HUES64 (cell line): Measurements from ENCODE around the gene KLK13. TPM values are rescaled to one million over a fixed set of nuclear protein-coding genes. Genes with fewer than 3 reads are reported as not detected.

Experiments used
- H3K27ac ChIP-seq: 2 replicates; pipeline ENCODE4 v1.7.0; 2013; ENCODE audit warnings: low read depth, low read length, inconsistent platforms
- H3K27me3 ChIP-seq: 2 replicates; pipeline ENCODE4 v1.6.1; 2013; ENCODE audit warnings: mild to moderate bottlenecking, low read length; ENCODE audit not compliant: insufficient read depth
- H3K36me3 ChIP-seq: 2 replicates; pipeline ENCODE4 v1.6.1; 2013; ENCODE audit warnings: mild to moderate bottlenecking, low read length; ENCODE audit not compliant: insufficient read depth
- H3K4me1 ChIP-seq: 2 replicates; pipeline ENCODE4 v1.6.1; 2013; ENCODE audit warnings: mild to moderate bottlenecking, low read length, moderate library complexity; ENCODE audit not compliant: insufficient read depth
- H3K4me3 ChIP-seq: 2 replicates; pipeline ENCODE4 v1.5.1; 2013; ENCODE audit warnings: mild to moderate bottlenecking, low read length, moderate library complexity
- H3K9ac ChIP-seq: 2 replicates; pipeline ENCODE4 v1.6.1; 2013; ENCODE audit warnings: mild to moderate bottlenecking, low read depth, low read length
- H3K9me3 ChIP-seq: 2 replicates; pipeline ENCODE4 v1.6.1; 2013; ENCODE audit warnings: low read depth, low read length; ENCODE audit not compliant: insufficient read depth
- WGBS: fragments of 150-250, 120-280 bp; methylation state at CpG from one replicate; pipeline ENCODE4 v1.1.7; 2013; ENCODE audit warnings: missing lambda C conversion rate; 5-methylcytosine and 5-hydroxymethylcytosine counted together
- polyA plus RNA-seq, 2 experiments: library from polyadenylated mRNA; stranded (reverse); fragments of 50-300 nt; gene quantifications; one replicate each; pipeline ENCODE4 v1.2.3, GENCODE V29; 2013

Gene KLK13
- polyA plus RNA-seq (2013, experiment 1 of 2) = 2.2 TPM
- 1.5 TPM for polyA plus RNA-seq (2013, experiment 2 of 2)

DNA sequence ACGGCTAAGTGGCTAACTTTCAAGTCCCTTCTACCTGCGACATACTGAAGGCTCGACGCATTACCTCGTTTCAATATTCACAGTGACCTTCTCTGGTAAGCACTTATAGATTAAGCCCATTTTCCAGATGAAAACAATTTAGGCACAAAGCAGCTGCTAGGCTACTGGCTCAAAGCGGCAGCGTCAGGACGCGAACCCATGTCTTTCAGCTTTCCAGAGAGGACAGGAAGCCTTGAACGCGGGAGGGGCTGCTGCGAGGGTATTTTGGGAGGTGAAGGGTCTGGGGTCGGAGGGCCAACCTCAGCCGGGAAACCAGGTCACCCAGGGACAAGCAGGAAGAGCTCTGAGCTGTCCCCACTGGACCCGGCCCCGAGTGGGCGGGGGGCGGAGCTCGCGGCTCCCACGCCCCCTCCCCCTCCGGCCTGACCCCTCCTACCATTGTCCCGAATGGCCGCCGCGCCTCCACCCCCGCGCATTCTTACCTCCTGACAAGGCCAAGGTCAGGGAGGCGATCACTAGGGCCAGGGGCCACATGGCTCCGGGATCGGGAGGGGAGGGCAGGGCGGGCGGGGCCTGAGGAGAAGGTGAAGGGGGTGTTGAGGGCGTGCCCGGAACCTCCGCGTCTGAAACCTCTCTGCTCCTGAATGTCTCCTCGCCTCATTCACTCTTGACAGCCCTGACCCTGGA, at the start of gene KLK13:
Gene KLK13, minus strand, starts transcription at position 559 of the 687 bp plus-strand sequence. Its CDS starts 25 bp downstream, at position 534.
- Histone ChIP-seq H3K9ac (no peak within 1 kb of the TSS; the same call in 1 of the 2 replicates), H3K4me3 (peak within 1 kb of the TSS; percentile 61), H3K9me3 (no peaks in the 10 kb centered on the region), H3K27ac (no peak within 1 kb of the TSS; the same call in 1 of the 2 replicates), H3K27me3 (peaks cover 15% of the 10 kb centered on the region; the same call in 1 of the 2 replicates), H3K36me3 (no peaks in the 10 kb centered on the region), H3K4me1 (peaks cover 5% of the 10 kb centered on the region; the same call in 1 of the 2 replicates)
- WGBS = 16% methylated on average over 35 of the region's 38 CpGs

GRCh38 chr19:51114087-51114729, 49.3 kb upstream of the KLK13 start:
- H3K27me3 ChIP-seq = peaks cover 17% of the 10 kb centered on the region

GRCh38 chr19:51111606-51112005, 46.7 kb upstream of the KLK13 start:
- peaks cover 17% of the 10 kb centered on the region for H3K27me3 ChIP-seq
- H3K9me3 ChIP-seq = no peaks in the 10 kb centered on the region

More at GRCh38 chr19:51114087-51114729, 49.3 kb upstream of the KLK13 start:
- Histone ChIP-seq H3K4me3 (no peak overlapping the region), H3K9me3 (no peaks in the 10 kb centered on the region), H3K27ac (no peak overlapping the region), H3K9ac (no peak overlapping the region), H3K36me3 (no peaks in the 10 kb centered on the region), H3K4me1 (0 out of 2 replicates have a peak, but pooled peaks cover 1% of the 10 kb centered on the region)
- 89% methylated on average over 6 of the region's 6 CpGs for WGBS

GRCh38 chr19:51110666-51110971, 45.7 kb upstream of the KLK13 start:
- no peak overlapping the region for H3K4me3 ChIP-seq
- H3K27me3 ChIP-seq = peaks cover 17% of the 10 kb centered on the region
- H3K9me3 ChIP-seq = no peaks in the 10 kb centered on the region
- no peaks in the 10 kb centered on the region for H3K36me3 ChIP-seq
- no peak overlapping the region for H3K9ac ChIP-seq
- H3K27ac ChIP-seq = no peak overlapping the region
- H3K4me1 ChIP-seq = peaks cover 3% of the 10 kb centered on the region; the same call in 1 of the 2 replicates
- WGBS = 67% methylated on average over 1 of the region's 1 CpG

More at GRCh38 chr19:51111606-51112005, 46.7 kb upstream of the KLK13 start:
- H3K27ac ChIP-seq = no peak overlapping the region
- no peak overlapping the region for H3K4me3 ChIP-seq
- WGBS = 44% methylated on average over 6 of the region's 6 CpGs
- peaks cover 3% of the 10 kb centered on the region; the same call in 1 of the 2 replicates for H3K4me1 ChIP-seq
- H3K9ac ChIP-seq = no peak overlapping the region
- no peaks in the 10 kb centered on the region for H3K36me3 ChIP-seq

- Histone ChIP-seq H3K36me3 (no peaks in the 10 kb centered on the region), H3K9ac (no peak overlapping the region), H3K27ac (no peak overlapping the region), H3K4me1 (peaks cover 3% of the 10 kb centered on the region; the same call in 1 of the 2 replicates), H3K4me3 (peak overlapping the region; percentile 73), H3K9me3 (no peaks in the 10 kb centered on the region), H3K27me3 (peaks cover 17% of the 10 kb centered on the region; the same call in 1 of the 2 replicates)
- whole genome bisulfite sequencing = 5% methylated on average over 15 of the region's 15 CpGs
These were observed 43.9 kb upstream of the KLK13 start for GRCh38 chr19:51108805-51109146.

GRCh38 chr19:51108066-51108804, 43.3 kb upstream of the KLK13 start, which contains the start of gene CTU1:
CTU1 (minus strand) TSS chr19:51108409; CDS start chr19:51104569, 3,840 bp downstream.
- Histone ChIP-seq H3K4me3 (peak within 1 kb of the TSS; percentile 73), H3K27me3 (peaks cover 17% of the 10 kb centered on the region; the same call in 1 of the 2 replicates), H3K9me3 (no peaks in the 10 kb centered on the region), H3K27ac (no peak within 1 kb of the TSS), H3K4me1 (peaks cover 3% of the 10 kb centered on the region; the same call in 1 of the 2 replicates), H3K9ac (peak within 1 kb of the TSS; percentile 67), H3K36me3 (no peaks in the 10 kb centered on the region)
- under 1% methylated on average over 43 of the region's 43 CpGs for WGBS

DNA sequence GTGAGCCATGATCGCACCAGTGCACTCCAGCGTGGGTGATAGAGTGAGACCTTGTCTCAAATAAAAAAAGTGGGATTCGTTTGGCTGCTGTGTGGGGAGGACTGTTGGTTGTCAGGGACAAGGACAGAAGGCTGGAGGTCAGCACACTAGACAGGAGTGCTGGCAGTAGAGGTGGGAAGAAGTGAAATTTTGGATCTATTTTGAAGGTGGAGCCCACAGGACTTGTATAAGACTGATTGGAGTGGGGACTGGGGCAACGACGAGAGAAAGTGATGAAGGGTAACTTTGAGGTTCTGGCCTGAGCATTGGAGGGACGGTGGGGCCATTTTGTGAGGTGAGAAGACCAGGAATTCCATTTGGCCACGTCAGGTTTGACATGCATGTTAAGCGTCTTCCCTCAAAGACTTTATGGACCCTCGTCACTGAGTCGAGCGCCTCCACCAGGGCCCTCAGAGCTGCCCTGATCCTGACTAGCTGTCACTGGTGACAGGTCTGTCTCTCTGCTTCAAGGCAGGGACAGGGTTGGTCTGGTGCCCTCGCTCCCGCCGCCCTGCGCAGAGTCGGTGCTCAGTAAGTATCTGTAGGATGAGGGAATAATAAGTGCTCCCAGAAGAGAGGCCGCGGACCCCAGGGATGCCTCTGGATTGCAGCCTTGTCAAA, 42.6 kb upstream of the KLK13 start:
- WGBS = 24% methylated on average over 18 of the region's 18 CpGs
- Histone ChIP-seq H3K9me3 (no peaks in the 10 kb centered on the region), H3K27me3 (peaks cover 13% of the 10 kb centered on the region; the same call in 1 of the 2 replicates), H3K27ac (no peak overlapping the region), H3K9ac (peak overlapping the region; percentile 67), H3K4me1 (peaks cover 3% of the 10 kb centered on the region; the same call in 1 of the 2 replicates), H3K4me3 (peak overlapping the region; percentile 73), H3K36me3 (peaks cover 6% of the 10 kb centered on the region)

GRCh38 chr19:51103926-51104341, 39.0 kb upstream of the KLK13 start:
- no peak overlapping the region for H3K9ac ChIP-seq

GRCh38 chr19:51102991-51103390, 38.1 kb upstream of the KLK13 start:
- 95% methylated on average over 4 of the region's 7 CpGs for WGBS
- Histone ChIP-seq H3K36me3 (peaks cover 19% of the 10 kb centered on the region), H3K9me3 (no peaks in the 10 kb centered on the region), H3K4me1 (peaks cover 3% of the 10 kb centered on the region; the same call in 1 of the 2 replicates), H3K27me3 (no peaks in the 10 kb centered on the region), H3K9ac (no peak overlapping the region), H3K27ac (no peak overlapping the region), H3K4me3 (no peak overlapping the region)

More at GRCh38 chr19:51103926-51104341, 39.0 kb upstream of the KLK13 start:
- H3K36me3 ChIP-seq = peaks cover 19% of the 10 kb centered on the region
- H3K4me3 ChIP-seq = no peak overlapping the region
- H3K9me3 ChIP-seq = no peaks in the 10 kb centered on the region
- 97% methylated on average over 49 of the region's 49 CpGs for whole genome bisulfite sequencing
- H3K27me3 ChIP-seq = no peaks in the 10 kb centered on the region
- H3K27ac ChIP-seq = no peak overlapping the region
- H3K4me1 ChIP-seq = peaks cover 3% of the 10 kb centered on the region; the same call in 1 of the 2 replicates

- WGBS = 92% methylated on average over 2 of the region's 5 CpGs
- H3K4me1 ChIP-seq = no peaks in the 10 kb centered on the region
- peaks cover 19% of the 10 kb centered on the region for H3K36me3 ChIP-seq
- H3K27ac ChIP-seq = no peak overlapping the region
- no peak overlapping the region for H3K9ac ChIP-seq
- no peaks in the 10 kb centered on the region for H3K27me3 ChIP-seq
- no peak overlapping the region for H3K4me3 ChIP-seq
- H3K9me3 ChIP-seq = no peaks in the 10 kb centered on the region
These were observed 36.4 kb upstream of the KLK13 start for GRCh38 chr19:51101171-51101865.
